ENCODE measurements around the gene MRPS14.

The MRPS14 gene

GRCh38 chr1:175070818-175071217, 47.6 kb upstream of the MRPS14 start:
- Histone ChIP-seq H3K36me3 (replicated peaks in 1 of 2; ENCODE audit: control insufficient read depth in 2 of 2, insufficient read depth in 2 of 2, low read length in 2 of 2) (no peaks in the 10 kb centered on the region), H3K4me2 (ENCODE audit: insufficient read depth, low read length, poor library complexity, severe bottlenecking) (no peak overlapping the region), H3K4me3 (ENCODE audit: low read length in 2 of 2) (no peak overlapping the region), H3K27me3 (ENCODE audit: control insufficient read depth in 3 of 3, insufficient read depth in 3 of 3, low read depth in 1 of 3, low read length in 3 of 3) (no peaks in the 10 kb centered on the region), H3K23ac (ENCODE audit: low read depth, low read length, poor library complexity) (no peak overlapping the region), H2BK15ac (ENCODE audit: low read length) (no peak overlapping the region), H3K79me1 (ENCODE audit: low read depth, low read length) (no peaks in the 10 kb centered on the region), H2BK120ac (ENCODE audit: low read depth, low read length) (no peak overlapping the region), H2AK5ac (ENCODE audit: low read depth, low read length) (no peak overlapping the region), H3K9me3 (replicated peaks in 1 of 2; ENCODE audit: control insufficient read depth in 2 of 2, insufficient read depth in 1 of 2, low read depth in 1 of 2, low read length in 2 of 2) (no peaks in the 10 kb centered on the region), H4K91ac (ENCODE audit: low read depth, low read length, poor library complexity) (no peak overlapping the region), H3K18ac (ENCODE audit: low read length) (no peak overlapping the region), H3K9ac (ENCODE audit: low read depth, low read length, poor library complexity) (no peak overlapping the region), H3K14ac (ENCODE audit: low read length) (no peak overlapping the region), H2BK5ac (ENCODE audit: low read length) (no peak overlapping the region), H4K8ac (ENCODE audit: low read depth, low read length) (no peak overlapping the region), H3K27ac (replicated peaks; ENCODE audit: low read length) (no peak overlapping the region), H3K4me1 (ENCODE audit: control insufficient read depth in 2 of 2, insufficient read depth in 1 of 2, low read depth in 1 of 2, low read length in 2 of 2) (peaks cover 4 to 10% of the 10 kb centered on the region in 2 donors), H2BK12ac (ENCODE audit: low read length) (no peak overlapping the region), H3K4ac (ENCODE audit: low read length) (no peak overlapping the region), H2AFZ (ENCODE audit: low read length) (no peak overlapping the region)
- no peak for DNase-seq (ENCODE audit: low spot score)

DNA sequence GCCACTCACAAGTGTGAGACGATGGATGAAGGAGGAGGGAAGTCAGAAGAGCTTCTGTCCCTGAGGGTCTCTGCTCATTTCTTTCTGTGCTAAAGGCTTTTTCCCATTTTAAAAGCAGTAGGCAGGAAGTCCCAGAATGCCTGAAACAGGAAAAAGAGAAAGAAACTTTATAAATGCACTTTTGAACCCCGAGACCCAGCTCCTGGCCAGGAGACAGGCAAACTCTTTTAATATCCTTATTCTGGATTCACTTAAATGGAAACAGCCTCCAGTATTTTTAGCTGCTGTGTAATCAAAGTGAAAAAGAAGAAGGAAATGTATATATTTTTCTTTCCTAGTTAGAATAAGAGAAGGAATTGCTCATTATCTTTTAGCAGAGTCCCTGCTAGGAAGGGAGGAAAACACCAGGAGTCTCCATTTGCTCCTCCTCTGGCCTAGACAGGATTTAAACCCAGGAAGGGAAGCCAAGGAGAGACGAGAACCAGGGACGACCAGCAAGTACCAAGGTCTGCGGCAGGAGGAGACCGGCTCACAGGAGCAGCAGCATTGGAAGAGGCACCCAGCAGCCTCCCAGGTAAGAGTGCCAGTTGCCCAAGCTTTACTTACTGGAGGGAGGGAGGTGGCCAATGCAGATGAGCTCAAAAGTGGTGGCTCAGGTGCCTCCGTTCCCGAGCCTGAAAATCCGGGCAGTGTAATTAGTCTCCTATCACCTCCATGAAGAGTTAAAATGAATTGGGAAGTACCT, 44.3 kb upstream of the MRPS14 start, which contains the start of gene TNN:
Gene TNN (plus strand): TSS at position 472 of the 745 bp plus-strand sequence. CDS start 9,586 bp downstream, outside the sequence.
- no CpG with 5 or more reads among the region's 9 CpGs for WGBS, 2 donors (ENCODE audit: extremely low coverage in 2 of 2, insufficient read length in 2 of 2, insufficient replicate concordance in 1 of 2)
- H3K36me3 ChIP-seq (replicated peaks in 1 of 2; ENCODE audit: control insufficient read depth in 2 of 2, insufficient read depth in 2 of 2, low read length in 2 of 2), result no peaks in the 10 kb centered on the region
- H3K4me2 ChIP-seq (ENCODE audit: insufficient read depth, low read length, poor library complexity, severe bottlenecking), result no peak within 1 kb of the TSS
- no peak within 1 kb of the TSS for H3K4ac ChIP-seq (ENCODE audit: low read length)
- no peaks in the 10 kb centered on the region for H3K27me3 ChIP-seq (ENCODE audit: control insufficient read depth in 3 of 3, insufficient read depth in 3 of 3, low read depth in 1 of 3, low read length in 3 of 3)
- no peak within 1 kb of the TSS for H2BK15ac ChIP-seq (ENCODE audit: low read length)
- H3K18ac ChIP-seq (ENCODE audit: low read length), result peak within 1 kb of the TSS; percentile 29
- no peak within 1 kb of the TSS for H4K91ac ChIP-seq (ENCODE audit: low read depth, low read length, poor library complexity)
- no peak within 1 kb of the TSS for H3K9ac ChIP-seq (ENCODE audit: low read depth, low read length, poor library complexity)
- no peak within 1 kb of the TSS for H2BK12ac ChIP-seq (ENCODE audit: low read length)
- no peaks in the 10 kb centered on the region for H3K9me3 ChIP-seq (replicated peaks in 1 of 2; ENCODE audit: control insufficient read depth in 2 of 2, insufficient read depth in 1 of 2, low read depth in 1 of 2, low read length in 2 of 2)
- H2BK120ac ChIP-seq (ENCODE audit: low read depth, low read length), result no peak within 1 kb of the TSS
- no peak within 1 kb of the TSS for H2AK5ac ChIP-seq (ENCODE audit: low read depth, low read length)
- no peak within 1 kb of the TSS for H3K27ac ChIP-seq (replicated peaks; ENCODE audit: low read length)
- peak within 1 kb of the TSS; percentile 36 for H2AFZ ChIP-seq (ENCODE audit: low read length)
- H3K4me1 ChIP-seq (ENCODE audit: control insufficient read depth in 2 of 2, insufficient read depth in 1 of 2, low read depth in 1 of 2, low read length in 2 of 2), result peaks cover 4 to 10% of the 10 kb centered on the region in 2 donors
- no peaks in the 10 kb centered on the region for H3K79me1 ChIP-seq (ENCODE audit: low read depth, low read length)
- no peak within 1 kb of the TSS for H3K23ac ChIP-seq (ENCODE audit: low read depth, low read length, poor library complexity)
- H2BK5ac ChIP-seq (ENCODE audit: low read length), result no peak within 1 kb of the TSS
- H3K14ac ChIP-seq (ENCODE audit: low read length), result no peak within 1 kb of the TSS
- H4K8ac ChIP-seq (ENCODE audit: low read depth, low read length), result no peak within 1 kb of the TSS
- DNase-seq (ENCODE audit: low spot score), result no peak
- no peak within 1 kb of the TSS for H3K4me3 ChIP-seq (ENCODE audit: low read length in 2 of 2)

DNA sequence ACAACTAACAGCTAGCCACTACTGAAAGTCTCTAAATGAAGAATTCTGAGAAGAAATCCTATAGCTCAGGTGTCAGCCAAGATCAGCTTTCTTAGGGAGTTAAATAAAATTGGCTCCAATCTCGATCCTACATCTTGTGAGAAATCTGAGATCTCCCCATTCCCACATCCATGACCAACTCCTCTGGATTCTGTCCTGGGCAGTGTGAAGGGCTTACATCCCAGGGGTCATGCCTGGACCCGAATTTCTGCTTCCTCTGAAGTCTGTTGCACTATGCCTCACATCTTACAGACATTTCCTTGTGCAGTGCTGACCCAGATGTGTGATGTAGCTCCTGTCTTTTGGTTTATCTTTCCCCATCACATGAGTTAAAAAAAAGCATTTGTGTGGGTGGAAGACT, 39.6 kb upstream of the MRPS14 start:
- Histone ChIP-seq H3K14ac (ENCODE audit: low read length) (no peak overlapping the region), H2BK15ac (ENCODE audit: low read length) (no peak overlapping the region), H3K27me3 (ENCODE audit: control insufficient read depth in 3 of 3, insufficient read depth in 3 of 3, low read depth in 1 of 3, low read length in 3 of 3) (no peaks in the 10 kb centered on the region), H4K8ac (ENCODE audit: low read depth, low read length) (no peak overlapping the region), H3K36me3 (replicated peaks in 1 of 2; ENCODE audit: control insufficient read depth in 2 of 2, insufficient read depth in 2 of 2, low read length in 2 of 2) (no peaks in the 10 kb centered on the region), H3K9me3 (replicated peaks in 1 of 2; ENCODE audit: control insufficient read depth in 2 of 2, insufficient read depth in 1 of 2, low read depth in 1 of 2, low read length in 2 of 2) (no peaks in the 10 kb centered on the region), H2BK12ac (ENCODE audit: low read length) (no peak overlapping the region), H4K91ac (ENCODE audit: low read depth, low read length, poor library complexity) (no peak overlapping the region), H2BK5ac (ENCODE audit: low read length) (no peak overlapping the region), H2BK120ac (ENCODE audit: low read depth, low read length) (no peak overlapping the region), H3K23ac (ENCODE audit: low read depth, low read length, poor library complexity) (no peak overlapping the region), H3K4me3 (ENCODE audit: low read length in 2 of 2) (no peak overlapping the region), H3K79me1 (ENCODE audit: low read depth, low read length) (no peaks in the 10 kb centered on the region), H2AK5ac (ENCODE audit: low read depth, low read length) (no peak overlapping the region), H3K27ac (replicated peaks; ENCODE audit: low read length) (no peak overlapping the region), H3K9ac (ENCODE audit: low read depth, low read length, poor library complexity) (no peak overlapping the region), H3K4ac (ENCODE audit: low read length) (no peak overlapping the region), H3K4me2 (ENCODE audit: insufficient read depth, low read length, poor library complexity, severe bottlenecking) (no peak overlapping the region), H2AFZ (ENCODE audit: low read length) (no peak overlapping the region), H3K18ac (ENCODE audit: low read length) (no peak overlapping the region), H3K4me1 (ENCODE audit: control insufficient read depth in 2 of 2, insufficient read depth in 1 of 2, low read depth in 1 of 2, low read length in 2 of 2) (no peaks in the 10 kb centered on the region)
- no CpG with 5 or more reads among the region's 2 CpGs for WGBS, 2 donors (ENCODE audit: extremely low coverage in 2 of 2, insufficient read length in 2 of 2, insufficient replicate concordance in 1 of 2)
- DNase-seq (ENCODE audit: low spot score), result no peak

- no peak overlapping the region for H4K8ac ChIP-seq (ENCODE audit: low read depth, low read length)
- H4K91ac ChIP-seq (ENCODE audit: low read depth, low read length, poor library complexity), result no peak overlapping the region
- no peak overlapping the region for H3K27ac ChIP-seq (replicated peaks; ENCODE audit: low read length)
- H3K79me1 ChIP-seq (ENCODE audit: low read depth, low read length), result no peaks in the 10 kb centered on the region
- no peak overlapping the region for H3K4ac ChIP-seq (ENCODE audit: low read length)
- no peak overlapping the region for H3K18ac ChIP-seq (ENCODE audit: low read length)
- H3K4me3 ChIP-seq (ENCODE audit: low read length in 2 of 2), result no peak overlapping the region
- H2BK120ac ChIP-seq (ENCODE audit: low read depth, low read length), result no peak overlapping the region
- H2BK5ac ChIP-seq (ENCODE audit: low read length), result no peak overlapping the region
- H2BK12ac ChIP-seq (ENCODE audit: low read length), result no peak overlapping the region
- no peak overlapping the region for H2AFZ ChIP-seq (ENCODE audit: low read length)
- no peak overlapping the region for H3K23ac ChIP-seq (ENCODE audit: low read depth, low read length, poor library complexity)
- no peaks in the 10 kb centered on the region for H3K27me3 ChIP-seq (ENCODE audit: control insufficient read depth in 3 of 3, insufficient read depth in 3 of 3, low read depth in 1 of 3, low read length in 3 of 3)
- no peak overlapping the region for H2AK5ac ChIP-seq (ENCODE audit: low read depth, low read length)
- H3K4me2 ChIP-seq (ENCODE audit: insufficient read depth, low read length, poor library complexity, severe bottlenecking), result no peak overlapping the region
- H2BK15ac ChIP-seq (ENCODE audit: low read length), result no peak overlapping the region
- H3K4me1 ChIP-seq (ENCODE audit: control insufficient read depth in 2 of 2, insufficient read depth in 1 of 2, low read depth in 1 of 2, low read length in 2 of 2), result no peaks in the 10 kb centered on the region
- no peak overlapping the region for H3K9ac ChIP-seq (ENCODE audit: low read depth, low read length, poor library complexity)
- DNase-seq (ENCODE audit: low spot score), result no peak
- H3K36me3 ChIP-seq (replicated peaks in 1 of 2; ENCODE audit: control insufficient read depth in 2 of 2, insufficient read depth in 2 of 2, low read length in 2 of 2), result no peaks in the 10 kb centered on the region
- WGBS, 2 donors (ENCODE audit: extremely low coverage in 2 of 2, insufficient read length in 2 of 2, insufficient replicate concordance in 1 of 2), result no CpG with 5 or more reads among the region's 1 CpG
- H3K14ac ChIP-seq (ENCODE audit: low read length), result no peak overlapping the region
- no peaks in the 10 kb centered on the region for H3K9me3 ChIP-seq (replicated peaks in 1 of 2; ENCODE audit: control insufficient read depth in 2 of 2, insufficient read depth in 1 of 2, low read depth in 1 of 2, low read length in 2 of 2)
Measured at GRCh38 chr1:175062339-175062738, 39.1 kb upstream of the MRPS14 start.
